ENCODE results near the gene NIPSNAP3A.

DNA sequence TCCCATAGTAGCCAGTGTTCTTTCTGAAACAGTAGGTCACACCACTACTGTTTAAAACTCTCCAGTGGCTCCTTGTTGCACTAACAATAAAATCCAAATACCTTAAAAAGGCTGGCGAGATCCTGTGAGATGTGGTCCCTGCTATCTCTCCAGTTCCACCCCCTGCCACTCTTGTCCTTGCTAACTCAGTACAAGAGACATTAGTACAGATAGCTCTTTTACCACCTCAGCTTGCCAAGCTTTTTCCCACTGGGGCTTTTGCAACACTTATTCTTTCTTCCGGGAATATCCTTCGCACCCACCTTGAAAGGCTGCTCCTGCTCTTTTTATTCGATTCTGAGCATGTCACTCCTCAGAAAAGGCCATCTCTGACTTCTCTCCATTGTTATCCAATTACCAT is 31.3 kb downstream of the NIPSNAP3A start:
- TF ChIP-seq, protein P1, sequence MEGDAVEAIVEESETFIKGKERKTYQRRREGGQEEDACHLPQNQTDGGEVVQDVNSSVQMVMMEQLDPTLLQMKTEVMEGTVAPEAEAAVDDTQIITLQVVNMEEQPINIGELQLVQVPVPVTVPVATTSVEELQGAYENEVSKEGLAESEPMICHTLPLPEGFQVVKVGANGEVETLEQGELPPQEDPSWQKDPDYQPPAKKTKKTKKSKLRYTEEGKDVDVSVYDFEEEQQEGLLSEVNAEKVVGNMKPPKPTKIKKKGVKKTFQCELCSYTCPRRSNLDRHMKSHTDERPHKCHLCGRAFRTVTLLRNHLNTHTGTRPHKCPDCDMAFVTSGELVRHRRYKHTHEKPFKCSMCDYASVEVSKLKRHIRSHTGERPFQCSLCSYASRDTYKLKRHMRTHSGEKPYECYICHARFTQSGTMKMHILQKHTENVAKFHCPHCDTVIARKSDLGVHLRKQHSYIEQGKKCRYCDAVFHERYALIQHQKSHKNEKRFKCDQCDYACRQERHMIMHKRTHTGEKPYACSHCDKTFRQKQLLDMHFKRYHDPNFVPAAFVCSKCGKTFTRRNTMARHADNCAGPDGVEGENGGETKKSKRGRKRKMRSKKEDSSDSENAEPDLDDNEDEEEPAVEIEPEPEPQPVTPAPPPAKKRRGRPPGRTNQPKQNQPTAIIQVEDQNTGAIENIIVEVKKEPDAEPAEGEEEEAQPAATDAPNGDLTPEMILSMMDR (IDR thresholded peaks at IDR 0.05): no peak
- no peak for TF ChIP-seq POLR2A (IDR thresholded peaks at IDR 0.05; ENCODE audit: low read depth)
- no peak for TF ChIP-seq POLR2AphosphoS5 (IDR thresholded peaks at IDR 0.05)

Measured in esophagus muscularis mucosa (tissue), 3 donors.